ENCODE measurements around the gene ACYP2.
"Not testable (repeated sequence)": the region's sequence is repeated elsewhere in the genome, so short reads cannot be mapped to it uniquely, and the experiment has no call there.

The ACYP2 gene

GRCh38 chr2:54107903-54108615 lies 7.4 kb upstream of the ACYP2 start:
- DNase-seq (ENCODE audit: low read depth), result no peak
- TF ChIP-seq, protein P1, sequence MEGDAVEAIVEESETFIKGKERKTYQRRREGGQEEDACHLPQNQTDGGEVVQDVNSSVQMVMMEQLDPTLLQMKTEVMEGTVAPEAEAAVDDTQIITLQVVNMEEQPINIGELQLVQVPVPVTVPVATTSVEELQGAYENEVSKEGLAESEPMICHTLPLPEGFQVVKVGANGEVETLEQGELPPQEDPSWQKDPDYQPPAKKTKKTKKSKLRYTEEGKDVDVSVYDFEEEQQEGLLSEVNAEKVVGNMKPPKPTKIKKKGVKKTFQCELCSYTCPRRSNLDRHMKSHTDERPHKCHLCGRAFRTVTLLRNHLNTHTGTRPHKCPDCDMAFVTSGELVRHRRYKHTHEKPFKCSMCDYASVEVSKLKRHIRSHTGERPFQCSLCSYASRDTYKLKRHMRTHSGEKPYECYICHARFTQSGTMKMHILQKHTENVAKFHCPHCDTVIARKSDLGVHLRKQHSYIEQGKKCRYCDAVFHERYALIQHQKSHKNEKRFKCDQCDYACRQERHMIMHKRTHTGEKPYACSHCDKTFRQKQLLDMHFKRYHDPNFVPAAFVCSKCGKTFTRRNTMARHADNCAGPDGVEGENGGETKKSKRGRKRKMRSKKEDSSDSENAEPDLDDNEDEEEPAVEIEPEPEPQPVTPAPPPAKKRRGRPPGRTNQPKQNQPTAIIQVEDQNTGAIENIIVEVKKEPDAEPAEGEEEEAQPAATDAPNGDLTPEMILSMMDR (conservative IDR thresholded peaks at IDR 0.05; ENCODE audit: low read depth, low read length), result no peak
- no peak overlapping the region for H3K4me3 ChIP-seq (ENCODE audit: low read depth, low read length)

DNA sequence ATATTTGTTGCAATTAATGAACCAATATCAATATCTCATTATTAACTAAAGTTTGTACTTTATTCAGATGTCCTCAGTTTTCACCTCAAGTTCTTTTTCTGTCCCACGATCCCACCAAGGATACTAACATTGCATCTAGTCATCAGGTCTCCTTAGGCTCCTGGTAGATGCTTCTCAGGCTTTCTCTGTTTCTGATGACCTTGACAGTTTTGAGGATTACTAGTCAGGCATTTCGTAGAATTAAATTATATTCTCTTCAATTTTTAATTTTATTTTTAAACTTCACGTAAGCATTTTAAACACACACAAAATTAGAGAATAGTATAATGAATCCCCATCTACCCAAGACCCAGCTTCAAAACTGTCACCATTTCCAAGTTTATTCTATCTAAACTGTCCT lies 5.6 kb upstream of the ACYP2 start:
- H3K4me3 ChIP-seq (ENCODE audit: low read depth, low read length), result no peak overlapping the region
- no peak for DNase-seq (ENCODE audit: low read depth)
- TF ChIP-seq, protein P1 (conservative IDR thresholded peaks at IDR 0.05; ENCODE audit: low read depth, low read length), result no peak

- not testable (repeated sequence) for H3K4me3 ChIP-seq (ENCODE audit: low read depth, low read length); DNase-seq (ENCODE audit: low read depth)
Measured at GRCh38 chr2:54114479-54114878, 936 bp upstream of the ACYP2 start.

DNA sequence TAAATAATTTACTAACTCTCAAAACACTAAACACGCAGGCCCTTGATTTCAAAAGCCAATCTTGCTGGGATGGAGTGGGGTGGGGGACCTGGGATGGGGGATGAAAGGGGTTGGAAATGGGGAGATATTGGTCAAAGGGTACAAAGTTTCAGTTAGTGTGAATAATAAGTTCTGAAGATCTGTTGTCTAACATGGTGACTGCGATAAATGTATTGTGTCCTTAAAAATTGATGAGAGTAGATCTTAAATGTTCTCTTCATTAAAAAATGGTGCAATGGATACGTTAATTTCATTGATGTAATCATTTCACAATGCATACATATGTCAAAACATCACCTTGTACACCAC lies 505 bp upstream of the ACYP2 start:
- DNase-seq (ENCODE audit: low read depth), result no peak
- TF ChIP-seq, protein P1 (conservative IDR thresholded peaks at IDR 0.05; ENCODE audit: low read depth, low read length), result no peak
- H3K4me3 ChIP-seq (ENCODE audit: low read depth, low read length), result peak overlapping the region; percentile 86

DNA sequence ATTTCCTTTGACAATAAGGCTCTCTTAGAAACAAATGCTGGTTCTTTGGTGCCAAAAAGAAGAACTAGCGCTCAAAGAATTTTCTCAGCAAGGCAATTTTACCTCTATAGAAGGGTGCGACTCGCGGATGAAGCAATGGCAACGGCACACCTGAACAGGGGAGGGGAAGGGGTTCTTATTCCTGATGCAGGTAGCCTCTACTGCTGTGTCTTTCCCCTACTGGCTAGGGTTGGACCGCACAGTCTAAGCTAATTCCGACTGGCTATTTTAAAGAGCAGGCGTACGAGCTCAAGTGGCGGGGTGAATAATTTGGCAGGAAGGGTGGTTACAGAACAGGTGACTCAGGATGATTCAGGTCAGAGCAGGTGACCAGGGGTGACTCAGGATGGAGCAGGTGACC lies 1.2 kb downstream of the ACYP2 start:
- not testable (repeated sequence) for H3K4me3 ChIP-seq (ENCODE audit: low read depth, low read length); DNase-seq (ENCODE audit: low read depth)

- no peak overlapping the region for H3K4me3 ChIP-seq (ENCODE audit: low read depth, low read length)
- TF ChIP-seq, protein P1 (conservative IDR thresholded peaks at IDR 0.05; ENCODE audit: low read depth, low read length), result no peak
- no peak for DNase-seq (ENCODE audit: low read depth)
Measured at GRCh38 chr2:54120950-54121349, 5.5 kb downstream of the ACYP2 start.

- no peak overlapping the region for H3K4me3 ChIP-seq (ENCODE audit: low read depth, low read length)
- TF ChIP-seq, protein P1 (conservative IDR thresholded peaks at IDR 0.05; ENCODE audit: low read depth, low read length), result no peak
- no peak for DNase-seq (ENCODE audit: low read depth)
Measured at GRCh38 chr2:54122171-54122935, 6.9 kb downstream of the ACYP2 start.

DNA sequence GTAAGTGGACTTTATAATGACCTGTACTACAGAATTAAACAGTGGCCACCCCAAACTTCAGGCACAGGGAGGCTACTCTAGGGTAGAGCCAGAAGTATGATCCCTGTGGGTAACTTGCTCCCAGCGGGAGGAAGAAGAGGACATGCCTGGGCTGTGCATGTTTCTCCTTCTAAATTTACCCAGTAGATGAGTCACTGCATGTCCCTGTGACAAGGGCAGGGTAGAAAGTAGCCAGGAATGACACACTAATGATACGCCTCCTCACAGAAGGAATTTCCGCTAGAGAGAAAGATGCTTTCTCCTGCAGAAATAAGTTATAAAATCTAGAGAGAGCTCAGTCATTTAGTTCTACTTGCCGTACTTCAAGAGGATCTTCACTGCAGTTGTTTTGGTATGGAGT lies 7.5 kb downstream of the ACYP2 start:
- TF ChIP-seq, protein P1 (conservative IDR thresholded peaks at IDR 0.05; ENCODE audit: low read depth, low read length), result no peak
- DNase-seq (ENCODE audit: low read depth), result peak; percentile 60
- H3K4me3 ChIP-seq (ENCODE audit: low read depth, low read length), result no peak overlapping the region

DNA sequence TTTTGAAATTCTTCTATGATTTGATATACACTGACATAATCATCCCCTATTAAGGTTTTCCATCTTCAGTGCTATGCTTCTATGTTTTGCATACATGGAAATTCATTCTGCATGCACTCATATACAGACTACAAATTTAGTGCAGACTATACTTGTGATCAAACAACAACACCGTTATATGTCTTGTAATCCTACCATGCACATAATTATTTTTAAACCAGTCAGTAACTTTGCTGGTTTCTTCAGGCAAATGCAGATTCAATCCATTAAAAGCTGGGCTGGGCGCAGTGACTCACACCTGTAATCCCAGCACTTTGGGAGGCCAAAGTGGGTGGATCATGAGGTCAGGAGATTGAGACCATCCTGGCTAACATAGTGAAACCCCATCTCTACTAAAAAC lies 11.8 kb downstream of the ACYP2 start:
- DNase-seq (ENCODE audit: low read depth); H3K4me3 ChIP-seq (ENCODE audit: low read depth, low read length): not testable (repeated sequence)

Measured in choroid plexus epithelial cell (primary cell).